Measurements from ENCODE around the gene RPS27A.
"Not testable (repeated sequence)": the region's sequence is repeated elsewhere in the genome, so short reads cannot be mapped to it uniquely, and the experiment has no call there.

The RPS27A gene

DNA sequence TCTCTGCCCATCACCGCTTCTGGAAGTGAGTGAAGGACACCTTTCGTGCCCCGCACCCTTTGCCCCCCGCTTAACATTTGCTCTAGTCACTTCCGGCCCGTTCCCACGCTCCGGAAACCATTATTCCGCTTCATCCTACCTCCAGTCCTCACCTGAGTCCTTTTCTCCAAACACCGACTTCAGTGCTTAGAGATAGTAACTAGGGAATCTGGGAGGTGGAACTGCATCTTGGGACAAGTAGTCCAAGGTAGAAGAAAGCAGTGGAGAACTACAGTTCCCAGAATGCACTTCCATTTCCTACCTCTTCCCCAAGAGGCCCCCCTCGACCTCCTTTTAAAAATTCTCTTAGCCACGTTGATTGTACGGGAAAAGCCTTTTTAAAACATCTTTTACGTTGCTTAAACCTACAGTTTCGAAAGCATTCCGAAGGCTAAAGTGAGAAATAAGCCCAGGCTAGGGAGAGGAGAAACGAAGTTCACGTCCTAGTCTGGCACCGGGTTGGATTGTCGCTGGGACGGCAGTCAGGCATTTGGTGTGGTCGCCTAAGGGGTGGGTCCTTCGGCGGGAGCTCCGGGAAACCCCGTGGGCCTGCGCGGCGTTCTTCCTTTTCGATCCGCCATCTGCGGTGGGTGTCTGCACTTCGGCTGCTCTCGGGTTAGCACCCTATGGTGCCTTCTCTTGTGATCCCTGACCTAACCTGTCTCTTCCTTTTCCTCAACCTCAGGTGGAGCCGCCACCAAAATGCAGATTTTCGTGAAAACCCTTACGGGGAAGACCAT is at the start of gene RPS27A, which contains the start of gene CLHC1:
Gene RPS27A (plus strand): TSS at position 605 of the 779 bp plus-strand sequence. CDS start 137 bp downstream, at position 742.
Gene CLHC1 (minus strand): TSS at position 210 of the 779 bp plus-strand sequence. CDS start 9,882 bp downstream, outside the sequence.
- peak; percentile 76 for DNase-seq (ENCODE audit: low read depth, low spot score)

DNA sequence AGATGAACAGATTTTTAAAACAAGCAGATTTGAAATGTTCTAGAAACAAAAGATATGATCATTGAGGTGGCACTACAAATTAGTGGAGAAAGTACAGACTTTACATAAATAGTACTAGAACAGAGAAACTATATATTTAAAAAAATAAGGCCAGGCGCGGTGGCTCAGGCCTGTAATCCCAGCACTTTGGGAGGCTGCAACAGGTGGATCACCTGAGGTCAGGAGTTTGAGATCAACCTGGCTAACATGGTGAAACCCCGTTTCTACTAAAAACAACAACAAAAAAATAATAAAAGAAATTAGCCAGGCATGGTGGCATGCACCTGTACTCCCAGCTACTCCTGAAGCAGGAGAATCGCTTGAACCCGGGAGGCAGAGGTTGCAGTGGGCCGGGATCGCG is 45.7 kb upstream of the RPS27A start:
- not testable (repeated sequence) for DNase-seq (ENCODE audit: low read depth, low spot score)

DNA sequence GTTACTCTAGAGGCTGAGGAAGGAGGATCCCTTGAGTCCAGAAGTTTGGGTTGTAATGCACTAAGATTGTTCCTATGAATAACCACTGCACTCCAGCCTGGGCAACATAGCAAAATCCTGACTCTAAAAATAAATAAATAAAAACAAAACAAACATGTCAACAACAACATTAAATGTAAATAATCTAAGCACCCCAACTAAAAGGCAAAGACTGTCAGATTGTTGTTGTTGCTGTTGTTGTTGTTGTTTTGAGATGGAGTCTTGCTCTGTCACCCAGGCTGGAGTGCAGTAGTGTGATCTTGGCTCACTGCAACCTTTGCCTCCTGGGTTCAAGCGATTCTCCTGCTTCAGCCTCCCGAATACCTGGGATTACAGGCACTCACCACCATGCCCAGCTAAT is 40.6 kb upstream of the RPS27A start:
- not testable (repeated sequence) for DNase-seq (ENCODE audit: low read depth, low spot score)

DNA sequence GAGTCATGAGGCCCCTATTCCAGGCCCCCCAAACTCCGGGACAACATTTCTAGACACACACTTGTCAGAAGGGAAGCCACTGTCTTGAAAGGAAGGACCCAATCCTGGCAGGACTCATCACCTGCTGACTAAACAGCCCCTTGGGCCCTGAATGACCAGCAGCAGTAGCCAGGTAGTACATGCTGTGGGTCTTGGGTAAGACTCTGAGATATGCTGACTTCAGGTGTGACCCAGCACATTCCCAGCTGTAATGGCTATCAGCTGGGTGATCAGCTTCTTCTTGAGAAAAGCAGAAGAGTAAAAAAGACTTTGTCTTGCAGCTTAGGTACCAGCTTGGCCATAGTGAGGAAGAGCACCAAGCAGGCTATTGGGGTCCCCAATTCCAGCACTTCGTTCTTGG is 36.0 kb upstream of the RPS27A start:
- DNase-seq (ENCODE audit: low read depth, low spot score) = no peak

DNA sequence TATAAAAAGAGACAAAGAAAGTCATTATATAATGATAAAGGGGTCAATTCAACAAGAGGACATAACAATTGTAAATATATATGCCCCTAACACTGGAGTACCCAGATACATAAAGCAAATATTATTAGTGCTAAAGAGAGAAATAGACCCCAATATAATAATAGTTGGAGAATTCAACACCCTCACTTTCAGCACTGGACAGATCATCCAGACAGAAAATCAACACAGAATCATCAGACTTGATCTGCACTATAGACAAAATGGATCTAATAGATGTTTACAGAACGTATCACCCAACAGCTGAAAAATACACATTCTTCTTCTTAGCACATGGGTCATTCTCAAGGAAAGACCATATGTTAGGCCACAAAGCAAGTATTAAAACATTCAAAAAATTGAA is 32.1 kb upstream of the RPS27A start:
- DNase-seq (ENCODE audit: low read depth, low spot score) = no peak

DNA sequence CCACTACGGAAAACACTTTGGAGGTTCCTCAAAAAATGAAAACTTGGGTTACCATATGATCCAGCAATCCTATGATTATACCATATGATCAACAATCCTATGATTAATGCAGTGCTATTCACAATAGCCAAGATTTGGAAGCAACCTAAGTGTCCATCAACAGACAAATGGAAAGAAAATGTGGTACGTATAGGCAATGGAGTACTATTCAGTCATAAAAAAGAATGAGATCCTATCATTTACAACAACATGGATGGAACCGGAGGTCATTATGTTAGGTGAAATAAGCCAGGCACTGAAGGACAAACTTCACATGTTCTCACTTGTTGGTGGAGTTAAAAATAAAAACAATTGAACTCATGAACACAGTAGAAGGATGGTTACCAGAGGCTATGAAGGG is 28.0 kb upstream of the RPS27A start:
- DNase-seq (ENCODE audit: low read depth, low spot score) = no peak

DNA sequence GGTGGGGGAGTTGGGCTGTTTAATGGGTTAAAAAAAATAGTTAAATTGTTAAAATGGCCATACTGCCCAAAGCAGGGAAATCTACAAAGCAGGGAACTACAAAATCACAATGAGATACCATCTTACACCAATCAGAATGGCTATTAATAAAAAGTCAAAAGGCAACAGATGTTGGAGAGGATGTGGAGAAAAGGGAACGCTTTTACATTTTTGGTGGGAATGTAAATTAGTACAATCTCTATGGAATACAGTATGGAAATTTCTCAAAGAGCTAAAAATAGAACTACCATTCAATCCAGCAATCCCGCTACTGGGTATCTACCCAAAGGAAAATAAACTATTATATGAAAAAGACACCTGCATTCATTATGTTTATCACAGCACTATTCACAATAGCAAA is 27.5 kb upstream of the RPS27A start:
- DNase-seq (ENCODE audit: low read depth, low spot score) = no peak

DNA sequence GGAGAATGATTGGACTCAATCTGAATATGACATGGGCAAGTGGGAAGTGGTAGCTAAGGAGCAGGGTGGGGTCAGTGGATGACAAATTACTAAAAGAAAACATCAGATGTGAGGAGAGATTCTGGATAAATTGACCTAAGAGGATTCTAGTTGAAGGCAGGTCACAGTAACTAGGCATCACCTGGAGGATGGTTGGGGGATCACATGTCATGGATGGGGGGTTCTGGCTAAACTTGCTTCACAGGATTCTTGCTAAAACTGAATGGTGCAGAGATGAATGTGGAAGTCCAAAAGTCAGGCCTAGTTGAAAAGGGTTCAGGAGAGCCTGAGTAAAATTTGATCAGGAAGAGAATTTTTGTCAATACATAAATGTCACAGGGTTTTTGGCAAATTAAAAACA is 18.7 kb upstream of the RPS27A start:
- DNase-seq (ENCODE audit: low read depth, low spot score) = no peak

DNA sequence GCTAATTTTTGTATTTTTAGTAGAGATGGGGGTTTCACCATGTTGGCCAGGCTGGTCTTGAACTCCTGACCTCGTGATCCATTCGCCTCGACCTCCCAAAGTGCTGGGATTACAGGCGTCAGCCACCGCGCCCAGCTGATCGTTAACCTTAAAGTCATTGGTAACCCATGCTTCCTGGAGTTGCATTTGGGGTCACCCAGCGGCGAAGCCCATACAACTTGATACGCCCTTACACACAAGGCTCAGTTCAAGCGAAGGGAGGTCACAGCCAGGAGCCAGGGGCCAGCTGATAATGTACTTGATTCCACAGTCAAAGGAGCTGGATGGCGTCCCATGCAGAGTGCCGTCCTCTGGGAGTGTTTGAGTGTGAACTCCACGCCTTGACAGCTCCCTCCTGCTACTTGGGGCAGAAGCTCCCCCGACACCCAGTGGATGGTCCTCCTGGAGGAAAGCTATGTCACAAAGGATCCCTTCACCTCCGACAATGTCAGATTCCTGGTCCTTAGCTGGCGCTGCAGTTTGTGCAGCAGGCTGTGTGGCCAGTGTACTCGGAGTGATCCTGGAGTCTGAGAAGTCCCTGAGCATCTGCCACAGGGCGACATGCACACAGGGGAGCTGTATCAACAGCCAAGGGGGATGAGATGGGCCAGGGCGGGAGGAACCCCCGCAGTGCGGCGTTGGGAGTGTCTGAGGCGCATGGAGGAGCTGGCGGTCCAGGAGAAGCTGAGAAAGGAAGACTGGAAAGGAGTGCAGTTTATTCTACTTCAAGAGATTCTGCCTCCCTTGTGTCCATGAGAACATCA is 8.3 kb upstream of the RPS27A start:
- no peak for DNase-seq (ENCODE audit: low read depth, low spot score)

DNA sequence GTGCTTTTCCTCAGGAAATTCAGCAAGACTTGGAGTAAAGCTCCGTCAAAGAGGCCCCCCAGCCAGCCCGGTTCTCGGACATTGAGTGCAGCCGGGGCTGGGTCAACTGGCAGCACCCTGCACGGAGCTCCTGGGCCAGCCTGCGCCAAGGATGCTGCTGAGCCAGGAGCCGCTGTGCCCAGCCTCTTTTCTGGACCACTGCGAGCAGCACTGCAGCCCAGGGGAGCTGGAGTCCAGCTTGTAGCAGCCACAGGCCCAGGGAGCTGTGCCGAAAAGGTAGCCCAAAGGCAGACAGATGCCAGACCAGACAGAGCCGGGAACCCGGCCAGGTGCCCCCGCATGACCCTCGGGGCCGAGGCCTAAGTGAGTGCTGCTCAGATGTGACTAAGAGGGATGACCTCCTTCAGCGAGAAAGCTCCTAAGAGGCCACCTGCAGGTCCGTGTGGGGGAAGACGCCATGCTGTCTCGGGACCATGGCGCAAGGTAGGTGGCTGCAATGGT is 7.7 kb upstream of the RPS27A start:
- DNase-seq (ENCODE audit: low read depth, low spot score) = no peak

DNA sequence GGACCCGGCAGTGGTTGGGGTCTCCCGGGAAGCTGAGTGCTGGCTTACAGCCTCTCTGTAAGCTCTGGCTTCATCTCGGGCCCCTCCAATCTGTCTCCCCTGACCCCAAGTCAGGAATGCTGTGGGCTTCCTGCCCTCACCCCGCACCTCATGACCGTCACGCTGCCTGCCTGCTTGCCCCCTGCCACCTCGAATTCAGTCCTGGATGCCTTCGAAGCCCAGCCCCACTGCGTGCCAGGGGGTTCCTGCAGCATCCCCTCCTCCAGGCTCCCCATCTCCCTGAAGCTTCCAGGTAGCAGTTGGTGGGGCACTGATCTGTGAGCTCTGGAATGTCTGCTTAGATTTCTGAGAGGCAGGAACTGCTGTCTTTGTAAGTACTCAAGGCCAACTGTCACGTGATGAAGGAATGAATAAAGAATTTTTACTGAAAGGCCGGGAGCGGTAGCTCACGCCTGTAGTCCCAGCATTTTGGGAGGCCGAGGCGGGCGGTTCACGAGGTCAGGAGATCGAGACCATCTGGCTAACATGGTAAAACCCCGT is 6.9 kb upstream of the RPS27A start:
- no peak for DNase-seq (ENCODE audit: low read depth, low spot score)

DNA sequence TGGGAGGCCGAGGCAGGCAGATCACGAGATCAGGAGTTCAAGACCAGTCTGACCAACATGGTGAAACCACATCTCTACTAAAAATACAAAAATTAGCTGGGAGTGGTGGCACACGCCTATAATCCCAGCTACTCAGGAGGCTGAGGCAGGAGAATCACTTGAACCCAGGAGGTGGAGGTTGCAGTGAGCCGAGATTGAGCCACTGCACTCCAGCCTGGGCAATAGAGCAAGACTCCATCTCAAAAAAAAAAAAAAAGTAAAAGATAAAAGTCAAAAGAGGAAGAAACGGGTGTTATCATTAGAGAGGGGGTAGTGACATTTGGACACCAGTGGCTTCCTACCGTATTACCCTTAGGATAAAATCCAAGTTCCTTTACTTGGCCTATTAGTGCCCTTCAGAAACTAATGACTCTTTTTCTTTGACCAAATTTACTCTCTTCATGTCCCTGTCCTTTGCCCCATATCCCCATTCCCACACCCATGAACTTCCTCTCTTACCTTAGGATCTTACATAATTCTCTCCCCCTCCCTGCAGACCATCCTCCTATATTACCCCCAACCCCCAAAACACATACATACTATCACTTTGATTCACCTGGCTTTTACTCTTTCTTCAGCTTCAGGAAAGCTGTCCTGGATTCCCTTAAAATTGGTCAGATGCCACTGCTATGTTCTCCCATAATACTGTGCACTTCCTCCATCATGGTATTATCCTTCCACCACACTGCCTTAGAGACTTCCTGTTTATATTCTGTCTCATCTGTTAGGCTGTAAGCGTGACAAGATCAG is 4.9 kb upstream of the RPS27A start:
- not testable (repeated sequence) for DNase-seq (ENCODE audit: low read depth, low spot score)

DNA sequence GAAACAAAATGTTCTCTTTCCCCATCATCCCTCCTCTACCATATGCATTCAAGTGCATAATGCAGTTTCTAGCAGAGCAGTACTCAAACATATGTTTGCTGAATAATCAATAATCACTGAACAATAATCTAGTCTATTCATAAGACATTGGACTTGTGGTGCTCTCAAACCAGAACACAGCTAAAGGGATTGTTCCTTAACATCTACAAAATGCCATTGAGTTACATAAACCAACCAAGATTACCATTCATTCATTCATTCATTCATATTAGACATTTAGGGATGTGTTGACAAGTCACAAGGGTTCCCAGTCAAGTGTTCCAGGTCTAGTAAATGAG is 4.3 kb upstream of the RPS27A start:
- no peak for DNase-seq (ENCODE audit: low read depth, low spot score)

DNA sequence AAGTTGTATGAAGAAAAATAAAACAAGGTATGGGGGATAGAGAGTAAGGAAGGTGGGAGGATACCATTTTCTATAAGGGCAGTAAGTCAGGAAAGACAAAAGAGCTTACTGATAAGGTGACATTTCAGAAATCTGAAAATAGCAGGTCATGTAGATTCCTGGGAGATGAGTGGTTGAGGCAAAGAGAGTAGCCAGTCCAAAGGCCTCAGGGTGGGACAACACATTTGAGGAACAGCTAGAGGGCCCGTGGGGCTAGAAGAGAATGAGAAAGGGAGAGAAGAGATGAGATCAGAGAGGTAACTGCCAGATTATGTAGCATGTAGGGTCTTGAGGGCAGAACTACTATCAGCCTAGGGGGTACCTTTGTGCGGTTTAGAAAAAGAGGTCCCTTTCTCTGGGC is 3.3 kb upstream of the RPS27A start:
- DNase-seq (ENCODE audit: low read depth, low spot score) = no peak

DNA sequence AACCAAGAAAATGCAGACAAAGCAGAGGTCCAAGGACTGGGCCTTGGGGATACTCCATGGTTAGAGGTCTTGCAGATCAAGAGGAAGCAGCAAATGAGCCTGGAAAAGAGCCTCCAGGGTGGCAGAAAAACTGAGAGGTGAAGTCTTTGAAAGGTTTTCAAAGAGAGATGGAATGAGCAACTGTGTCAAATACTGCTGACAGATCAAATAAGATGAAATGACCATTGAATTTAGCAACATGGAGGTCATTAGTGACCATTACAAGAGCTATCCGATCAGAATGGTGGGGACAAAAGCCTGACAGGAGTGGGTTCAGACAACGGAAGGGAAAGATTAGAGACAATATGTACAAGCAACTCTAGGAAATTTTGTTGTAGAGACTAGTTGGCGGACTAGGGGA is 1.9 kb upstream of the RPS27A start:
- no peak for DNase-seq (ENCODE audit: low read depth, low spot score)

DNA sequence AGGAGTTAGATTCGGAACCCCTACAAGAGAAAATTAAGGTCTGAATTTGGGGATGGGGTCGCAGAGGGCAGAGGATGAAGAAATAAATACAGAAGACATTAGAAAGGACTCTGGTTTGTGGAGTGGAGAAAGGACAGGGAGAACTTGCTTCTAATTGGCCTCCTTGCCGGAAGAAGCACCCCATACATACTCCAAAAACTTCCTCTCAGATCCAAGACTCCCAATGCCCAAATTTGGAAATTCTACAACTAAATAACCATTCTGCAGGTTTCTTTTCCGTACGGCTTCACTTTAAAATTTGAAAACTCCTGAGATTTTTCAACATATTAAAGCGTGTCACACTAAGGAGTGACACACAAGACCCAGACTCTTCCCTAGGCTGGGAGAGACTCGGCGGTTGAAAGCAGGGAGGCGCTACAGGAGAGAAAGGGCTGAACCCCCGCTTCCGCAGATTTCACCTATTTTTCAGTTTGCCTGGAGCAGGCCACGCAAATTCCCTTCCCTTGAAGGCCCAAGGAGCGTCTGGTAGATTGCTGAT is 873 bp upstream of the RPS27A start:
- DNase-seq (ENCODE audit: low read depth, low spot score) = no peak

DNA sequence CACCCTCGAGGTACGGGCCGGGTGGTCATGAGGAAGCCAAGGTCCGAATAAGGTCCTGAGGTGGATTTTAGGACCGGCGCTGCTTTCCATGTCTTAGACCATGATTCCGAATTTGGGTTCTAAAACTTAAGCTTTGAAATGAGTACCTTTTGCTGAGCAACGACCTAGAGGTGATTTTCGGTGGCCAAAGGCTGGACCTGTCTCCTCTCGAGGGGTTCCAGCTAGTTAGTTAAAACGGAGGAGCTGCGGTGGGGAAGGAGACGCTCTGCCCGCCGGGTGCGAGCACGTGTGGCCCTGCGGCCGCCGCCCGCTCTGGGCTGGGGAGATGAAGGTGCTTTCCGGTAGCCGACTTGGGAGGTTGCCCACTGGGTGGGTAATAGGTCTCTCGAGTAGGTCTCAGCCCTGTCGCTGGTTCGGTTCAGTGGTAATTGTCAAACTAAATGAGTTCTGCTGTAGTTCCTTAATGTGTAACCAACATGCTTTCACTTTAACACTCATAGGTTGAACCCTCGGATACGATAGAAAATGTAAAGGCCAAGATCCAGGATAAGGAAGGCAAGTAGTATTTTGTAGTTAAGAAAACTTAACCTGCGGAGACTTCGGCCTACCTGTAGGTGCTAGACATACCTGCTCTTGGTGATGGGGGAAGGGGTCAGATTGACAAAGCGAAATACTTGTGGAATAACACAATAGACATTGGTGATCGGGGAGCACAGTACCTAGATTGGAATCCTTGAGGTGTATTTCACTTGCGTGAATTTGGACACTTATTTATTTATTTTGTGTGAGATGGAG is 572 bp downstream of the RPS27A start:
- DNase-seq (ENCODE audit: low read depth, low spot score) = no peak

DNA sequence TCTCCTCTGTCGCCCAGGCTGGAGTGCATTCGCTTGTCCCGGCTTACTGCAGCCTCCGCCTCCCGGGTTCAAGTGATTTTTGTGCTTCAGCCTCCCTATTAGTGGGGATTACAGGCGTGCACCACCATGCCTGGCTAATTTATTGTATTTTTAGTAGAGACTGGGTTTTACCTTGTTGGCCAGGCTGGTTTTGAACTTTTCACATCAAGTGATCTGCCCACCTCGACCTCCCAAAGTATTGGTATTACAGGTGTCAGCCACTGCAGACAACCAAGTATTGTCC is 1.1 kb downstream of the RPS27A start:
- DNase-seq (ENCODE audit: low read depth, low spot score) = no peak

DNA sequence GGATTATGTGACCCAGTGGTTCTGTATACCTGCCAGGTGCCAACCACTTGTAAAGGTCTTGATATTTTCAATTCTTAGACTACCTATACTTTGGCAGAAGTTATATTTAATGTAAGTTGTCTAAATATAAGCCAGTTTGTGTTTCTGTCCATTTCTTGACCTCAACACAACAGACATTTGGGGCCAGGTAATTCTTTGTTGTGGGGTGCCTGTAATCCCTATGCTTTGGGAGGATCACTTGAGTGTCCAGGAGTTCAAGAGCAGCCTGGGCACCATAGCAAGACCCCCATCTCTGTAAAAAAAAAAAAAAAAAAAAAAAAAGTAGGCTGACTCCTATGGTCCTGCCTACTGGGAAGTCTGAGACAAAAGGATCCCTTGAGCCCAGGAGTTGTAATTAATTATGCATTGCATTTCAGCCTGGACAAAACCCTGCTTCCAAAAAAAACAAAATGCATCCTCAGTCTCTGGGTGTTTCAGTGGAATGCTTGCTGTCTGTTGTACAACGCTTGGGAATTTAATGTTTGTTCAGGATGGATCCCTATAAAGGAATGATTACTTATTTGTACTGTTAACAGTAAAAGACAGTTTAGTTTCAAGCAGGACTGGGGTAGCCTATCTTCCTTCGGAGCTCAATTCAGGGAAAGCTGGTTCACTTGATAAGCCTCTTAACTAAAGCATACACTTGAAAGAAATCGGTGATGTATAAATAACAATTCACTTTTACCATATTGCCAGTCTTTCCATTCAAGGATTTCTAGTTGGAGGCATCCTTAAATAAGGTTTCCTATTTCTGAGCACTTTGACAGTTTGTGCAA is 3.4 kb downstream of the RPS27A start:
- no peak for DNase-seq (ENCODE audit: low read depth, low spot score)

DNA sequence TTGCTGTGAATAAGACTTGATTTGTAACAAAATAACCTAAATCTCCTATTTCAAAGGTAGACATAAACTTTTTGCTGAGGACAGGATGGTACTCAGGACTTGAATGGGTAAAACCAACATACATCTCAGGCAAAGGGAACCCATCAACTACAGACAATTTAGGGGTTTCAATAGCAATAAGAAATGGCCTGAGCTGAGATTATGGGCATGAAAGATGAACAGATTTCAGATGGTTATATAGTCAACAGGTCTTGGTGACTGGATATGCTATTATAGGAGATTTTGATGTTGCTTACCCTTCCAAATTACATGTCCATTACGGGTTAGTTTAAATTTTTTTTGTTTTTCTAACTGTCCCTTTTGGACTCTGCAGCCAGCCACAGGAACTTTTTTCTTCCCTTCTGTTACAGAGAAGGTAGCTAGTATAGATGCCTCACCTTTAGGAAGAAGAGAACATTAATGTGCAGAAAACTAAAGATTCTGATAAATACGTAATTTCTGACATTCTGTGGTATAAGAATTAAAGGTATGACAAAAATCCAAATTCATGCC is 4.6 kb downstream of the RPS27A start:
- no peak for DNase-seq (ENCODE audit: low read depth, low spot score)
